HEK293T (cell line): Measurements from ENCODE around the gene RND1.
A peak's percentile ranks its signal among the peaks of the same experiment; 100 is the strongest.

Source experiments
- BHLHE40 ChIP-seq: fragments of 450-650 bp; IDR thresholded peaks from 2 replicates; pipeline ENCODE4 v1.6.1; 2016; ENCODE audit warnings: mild to moderate bottlenecking, moderate library complexity, borderline replicate concordance
- ELF4 ChIP-seq: fragments of 450-650 bp; IDR thresholded peaks from 2 replicates; pipeline ENCODE4 v1.6.1; 2017; ENCODE audit warnings: antibody characterized with exemption
- FOXA1 ChIP-seq: fragments of 450-650 bp; IDR thresholded peaks from 2 replicates; pipeline ENCODE4 v1.6.1; 2016; ENCODE audit warnings: mild to moderate bottlenecking
- FOXM1 ChIP-seq: fragments of 450-650 bp; IDR thresholded peaks from 2 replicates; pipeline ENCODE4 v1.6.1; 2017; ENCODE audit warnings: mild to moderate bottlenecking, borderline replicate concordance
- L3MBTL2 ChIP-seq: fragments of 450-650 bp; conservative IDR thresholded peaks from 2 replicates; pipeline ENCODE4 v1.6.1; 2016; ENCODE audit warnings: mild to moderate bottlenecking
- LEF1 ChIP-seq: fragments of 450-650 bp; IDR thresholded peaks from 2 replicates; pipeline ENCODE4 v1.6.1; 2017; ENCODE audit warnings: mild to moderate bottlenecking, borderline replicate concordance
- PKNOX1 ChIP-seq: fragments of 450-650 bp; IDR thresholded peaks from 2 replicates; pipeline ENCODE4 v1.6.1; 2016
- SUZ12 ChIP-seq: fragments of 450-650 bp; IDR thresholded peaks from 2 replicates; pipeline ENCODE4 v1.6.1; 2016; ENCODE audit warnings: mild to moderate bottlenecking
- TARDBP ChIP-seq: fragments of 450-650 bp; IDR thresholded peaks from 2 replicates; pipeline ENCODE4 v1.6.1; 2016
- ZNF384 ChIP-seq: fragments of 450-650 bp; IDR thresholded peaks from 2 replicates; pipeline ENCODE4 v1.6.1; 2016

GRCh38 chr12:48865281-48866051 is at the start of gene RND1:
- TF ChIP-seq ZNF384 (no peak), BHLHE40 (no peak), TARDBP (no peak), ELF4 (peak; percentile 47; the same call in 1 of the 2 replicates), L3MBTL2 (peak; percentile 67), LEF1 (no peak), FOXA1 (no peak), FOXM1 (peak; percentile 86), SUZ12 (no peak), PKNOX1 (peak; percentile 96)
